ENCODE measurements around the gene LRRC25. TPM values are rescaled to one million over a fixed set of nuclear protein-coding genes. Genes with fewer than 3 reads are reported as not detected.
"Not testable (repeated sequence)": the region's sequence is repeated elsewhere in the genome, so short reads cannot be mapped to it uniquely, and the experiment has no call there.

Gene LRRC25
- total RNA-seq, 2 experiments from 2014 or later, result not detected

DNA sequence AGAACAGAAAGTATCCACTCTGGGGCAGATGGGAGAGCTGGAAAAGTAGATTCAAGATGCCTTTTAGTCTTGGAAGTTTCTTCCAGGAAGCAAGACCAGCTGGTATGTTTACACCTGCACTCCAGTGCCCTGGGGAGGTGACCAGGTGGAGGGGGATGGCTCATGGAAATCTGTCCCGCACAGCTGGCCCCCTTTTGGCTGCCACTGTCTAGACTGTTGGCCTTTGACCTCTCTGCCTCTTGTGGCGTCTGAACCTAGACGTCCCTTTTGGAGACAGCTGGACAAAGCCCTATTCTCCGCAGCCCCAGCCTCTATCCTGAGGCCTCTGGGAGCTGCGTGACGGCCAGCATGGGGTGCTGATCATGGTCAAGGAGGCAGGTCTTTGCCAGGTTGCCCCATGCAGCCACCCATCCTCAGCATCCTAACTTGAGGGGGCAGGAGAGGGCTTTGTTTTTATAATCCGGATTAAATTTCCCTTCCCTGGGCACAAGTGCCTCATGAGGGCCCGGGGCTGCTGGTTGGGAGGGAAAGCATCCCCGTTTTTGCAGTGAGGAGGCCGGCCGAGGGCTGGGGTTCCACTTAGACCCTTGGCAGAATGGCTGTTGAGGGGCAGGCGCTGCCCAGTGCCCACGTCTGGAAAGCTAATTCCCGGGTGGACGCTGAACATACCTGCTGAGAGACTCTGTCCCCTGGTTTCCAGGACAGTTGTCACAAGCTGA, 28.8 kb downstream of the LRRC25 start:
- ATAC-seq (no peak), DNase-seq (no peak)
- Mint-ChIP-seq H3K9me3 (ENCODE audit: low read depth) (no peaks in the 10 kb centered on the region), H3K4me3 (no peak overlapping the region), H3K36me3 (ENCODE audit: low read depth) (peaks cover 15% of the 10 kb centered on the region), H3K27ac (no peak overlapping the region), H3K27me3 (peaks cover 3% of the 10 kb centered on the region), H3K4me1 (peaks cover 9% of the 10 kb centered on the region)
- intact Hi-C loops (cut with DNase I, micrococcal nuclease), result no loop called here
- CTCF ChIA-PET, result interaction anchor here (0.8 kb wide), 1 partner anchor 19 kb away, joined by 4 read pairs; no protein-coding TSS in a partner anchor
- POLR2A ChIA-PET, result no interaction called here

DNA sequence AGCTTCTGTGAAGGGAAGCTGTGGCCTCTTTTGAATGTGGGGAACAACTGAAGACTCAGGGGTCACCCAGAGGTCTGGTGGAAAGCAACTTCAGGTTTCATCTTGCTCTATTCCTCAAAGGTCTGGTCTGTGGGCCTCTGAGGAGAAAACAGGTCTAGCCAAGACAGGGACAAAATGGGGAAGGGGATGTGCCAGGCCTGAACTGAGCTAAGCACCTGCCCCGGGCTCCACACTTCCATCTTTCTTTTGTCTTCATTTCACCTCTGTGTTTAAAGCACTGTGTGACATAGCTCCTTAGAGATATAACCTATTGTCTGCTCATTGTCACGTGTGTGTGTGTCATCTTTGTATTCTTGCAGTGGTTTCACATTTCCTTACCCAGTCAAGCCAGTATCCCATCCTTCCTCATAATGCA, 31.4 kb downstream of the LRRC25 start:
- no peak for ATAC-seq
- no peak overlapping the region for H3K27ac Mint-ChIP-seq

DNA sequence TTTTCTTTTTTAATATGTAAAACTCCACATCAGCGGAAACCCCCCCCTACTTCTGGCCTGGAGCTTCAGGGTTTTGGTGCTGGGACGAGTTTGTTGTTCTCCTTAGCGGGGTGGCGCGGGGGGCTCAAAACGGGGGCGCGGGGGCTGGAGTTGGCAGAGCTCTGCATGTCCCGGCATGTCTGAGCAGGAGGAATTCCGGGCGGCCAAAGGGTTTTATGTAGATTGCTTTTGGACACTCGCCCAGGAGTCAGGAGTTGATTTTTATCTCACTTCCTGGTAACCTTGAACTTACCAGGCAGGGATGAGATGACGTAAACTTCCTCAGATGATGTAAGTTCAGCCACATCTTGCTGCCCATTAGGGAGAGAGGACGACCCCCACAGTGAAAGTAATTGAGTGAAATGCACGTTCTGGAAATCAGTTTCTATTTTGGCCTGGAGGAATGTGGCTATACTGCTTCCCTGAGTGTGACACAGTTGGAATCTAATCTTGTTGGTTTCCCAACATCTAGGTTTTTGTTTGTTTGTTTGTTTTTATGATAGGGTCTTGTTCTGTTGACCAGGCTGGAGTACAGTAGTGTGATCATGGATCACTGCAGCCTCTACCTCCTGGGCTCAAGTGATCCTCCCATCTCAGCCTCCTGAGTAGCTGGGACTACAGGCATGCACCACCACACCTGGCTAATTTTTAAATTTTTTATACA, 32.4 kb downstream of the LRRC25 start:
- Mint-ChIP-seq H3K4me3 (no peak overlapping the region), H3K9me3 (ENCODE audit: low read depth) (no peaks in the 10 kb centered on the region), H3K4me1 (peaks cover 8% of the 10 kb centered on the region), H3K27me3 (no peaks in the 10 kb centered on the region), H3K27ac (peak overlapping the region; percentile 67), H3K36me3 (ENCODE audit: low read depth) (peaks cover 27% of the 10 kb centered on the region)
- ATAC-seq (no peak), DNase-seq (no peak)
- intact Hi-C loops (cut with DNase I, micrococcal nuclease), result no loop called here
- ChIA-PET CTCF (interaction anchor here (0.6 to 4.7 kb wide), 5 partner anchors 23 to 415 kb away, joined by 3 to 21 read pairs (median 3); no protein-coding TSS in a partner anchor), POLR2A (no interaction called here)

More for the DNA sequence above, 31.4 kb downstream of the LRRC25 start:
- CTCF ChIA-PET, result interaction anchor here (0.6 to 4.7 kb wide), 2 partner anchors 22 to 286 kb away, joined by 3 to 21 read pairs; no protein-coding TSS in a partner anchor
- intact Hi-C loops (cut with DNase I, micrococcal nuclease), result no loop called here
- POLR2A ChIA-PET, result no interaction called here
- peaks cover 8% of the 10 kb centered on the region for H3K4me1 Mint-ChIP-seq
- no peak overlapping the region for H3K4me3 Mint-ChIP-seq
- no peak for DNase-seq
- H3K27me3 Mint-ChIP-seq, result no peaks in the 10 kb centered on the region
- H3K9me3 Mint-ChIP-seq (ENCODE audit: low read depth), result no peaks in the 10 kb centered on the region
- H3K36me3 Mint-ChIP-seq (ENCODE audit: low read depth), result peaks cover 26% of the 10 kb centered on the region

- DNase-seq; H3K9me3 Mint-ChIP-seq (ENCODE audit: low read depth); H3K4me1 Mint-ChIP-seq; H3K27me3 Mint-ChIP-seq; H3K4me3 Mint-ChIP-seq; intact Hi-C loops (cut with DNase I, micrococcal nuclease); ATAC-seq; H3K27ac Mint-ChIP-seq; POLR2A ChIA-PET: not testable (repeated sequence)
- peaks cover 30% of the 10 kb centered on the region for H3K36me3 Mint-ChIP-seq (ENCODE audit: low read depth)
- CTCF ChIA-PET, result interaction anchor here (0.6 to 4.7 kb wide), 4 partner anchors 23 to 86 kb away, joined by 3 to 21 read pairs (median 4); no protein-coding TSS in a partner anchor
These were observed 33.1 kb downstream of the LRRC25 start for GRCh38 chr19:18364277-18364825.

DNA sequence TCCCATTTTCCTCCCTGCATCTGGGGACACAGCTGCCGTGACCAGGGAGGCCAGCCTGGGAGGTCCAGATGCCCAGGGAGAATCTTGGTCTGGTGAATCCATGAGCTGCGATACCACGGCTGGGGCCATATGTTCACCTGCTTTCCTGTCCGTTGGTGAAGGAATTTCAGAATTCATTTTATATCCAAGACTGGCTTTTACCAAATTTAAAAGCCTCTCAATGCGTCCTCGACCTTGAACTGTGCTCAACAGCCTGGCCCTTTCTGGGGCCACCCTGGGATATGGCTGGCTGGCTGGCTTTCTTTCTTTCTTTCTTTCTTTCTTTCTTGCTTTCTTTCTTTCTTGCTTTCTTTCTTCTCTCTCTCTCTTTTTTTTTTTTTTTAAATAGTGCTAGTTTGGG, 33.6 kb downstream of the LRRC25 start:
- ATAC-seq, result no peak
- DNase-seq, result no peak
- CTCF ChIA-PET, result interaction anchor here (1.4 to 4.7 kb wide), 2 partner anchors 24 to 85 kb away, joined by 5 to 21 read pairs; no protein-coding TSS in a partner anchor
- Mint-ChIP-seq H3K27ac (no peak overlapping the region), H3K4me1 (peaks cover 8% of the 10 kb centered on the region), H3K4me3 (no peak overlapping the region), H3K36me3 (ENCODE audit: low read depth) (peaks cover 33% of the 10 kb centered on the region), H3K27me3 (no peaks in the 10 kb centered on the region), H3K9me3 (ENCODE audit: low read depth) (no peaks in the 10 kb centered on the region)
- POLR2A ChIA-PET, result no interaction called here
- intact Hi-C loops (cut with DNase I, micrococcal nuclease), result no loop called here

GRCh38 chr19:18362934-18363542, 34.4 kb downstream of the LRRC25 start:
- ATAC-seq, result no peak
- ChIA-PET CTCF (interaction anchor here (0.6 to 4.7 kb wide), 4 partner anchors 17 to 88 kb away, joined by 3 to 21 read pairs (median 4); no protein-coding TSS in a partner anchor), POLR2A (no interaction called here)
- intact Hi-C loops (cut with DNase I, micrococcal nuclease), result no loop called here
- Mint-ChIP-seq H3K27ac (no peak overlapping the region), H3K27me3 (no peaks in the 10 kb centered on the region), H3K9me3 (ENCODE audit: low read depth) (no peaks in the 10 kb centered on the region), H3K4me3 (no peak overlapping the region), H3K36me3 (ENCODE audit: low read depth) (peaks cover 35% of the 10 kb centered on the region), H3K4me1 (peaks cover 8% of the 10 kb centered on the region)
- DNase-seq, result no peak

DNA sequence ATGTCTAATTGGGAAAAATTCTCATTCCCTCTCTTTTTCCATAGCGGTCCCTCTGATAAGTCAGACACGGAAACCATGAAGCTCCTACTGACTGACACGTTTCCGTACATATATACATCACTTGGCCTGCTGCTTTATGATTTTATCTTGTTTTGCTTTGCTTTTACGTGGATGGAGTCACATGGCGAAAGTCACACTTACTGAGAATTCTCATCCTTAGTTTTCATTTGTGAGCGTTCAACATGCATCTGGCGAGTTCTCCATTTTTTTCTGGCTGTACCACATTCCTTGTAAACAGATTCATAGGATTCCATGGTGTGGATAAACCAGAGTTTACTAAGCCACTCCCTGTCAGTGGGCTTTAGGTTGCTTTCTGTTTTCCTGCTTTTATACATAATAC, 35.8 kb downstream of the LRRC25 start:
- Mint-ChIP-seq H3K4me3 (no peak overlapping the region), H3K27me3 (no peaks in the 10 kb centered on the region), H3K36me3 (ENCODE audit: low read depth) (peaks cover 45% of the 10 kb centered on the region), H3K4me1 (peaks cover 8% of the 10 kb centered on the region), H3K27ac (no peak overlapping the region), H3K9me3 (ENCODE audit: low read depth) (no peaks in the 10 kb centered on the region)
- no peak for DNase-seq
- intact Hi-C loops (cut with DNase I, micrococcal nuclease), result no loop called here
- CTCF ChIA-PET, result no interaction called here
- POLR2A ChIA-PET, result no interaction called here
- ATAC-seq, result no peak

GRCh38 chr19:18357041-18357440, 40.4 kb downstream of the LRRC25 start:
- Mint-ChIP-seq H3K4me1 (no peaks in the 10 kb centered on the region), H3K27me3 (no peaks in the 10 kb centered on the region), H3K36me3 (ENCODE audit: low read depth) (peaks cover 37% of the 10 kb centered on the region), H3K9me3 (ENCODE audit: low read depth) (no peaks in the 10 kb centered on the region), H3K4me3 (no peak overlapping the region), H3K27ac (no peak overlapping the region)
- ATAC-seq, result no peak
- intact Hi-C loops (cut with DNase I, micrococcal nuclease), result no loop called here
- ChIA-PET POLR2A (no interaction called here), CTCF (interaction anchor here (0.7 to 1.2 kb wide), 4 partner anchors 13 to 56 kb away, joined by 3 to 4 read pairs (median 3); no protein-coding TSS in a partner anchor)
- no peak for DNase-seq

DNA sequence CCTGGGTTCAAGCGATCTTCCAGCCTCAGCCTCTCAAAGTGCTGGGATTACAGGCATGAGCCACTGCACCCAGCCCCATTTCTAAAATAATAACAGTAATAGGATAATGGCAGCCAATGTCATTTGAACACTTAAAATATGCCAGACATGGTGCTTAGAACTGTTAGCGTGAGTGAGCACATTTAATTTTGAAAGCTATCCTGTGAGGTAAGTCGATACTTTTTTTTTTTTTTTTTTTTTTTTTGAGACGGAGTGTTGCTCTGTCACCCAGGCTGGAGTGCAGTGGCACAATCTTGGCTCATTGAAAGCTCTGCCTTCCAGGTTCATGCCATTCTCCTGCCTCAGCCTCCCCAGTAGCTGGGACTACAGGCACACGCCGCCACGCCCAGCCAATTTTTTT, 42.7 kb downstream of the LRRC25 start:
- CTCF ChIA-PET, result interaction anchor here (1.3 kb wide), 1 partner anchor 34 kb away, joined by 3 read pairs; no protein-coding TSS in a partner anchor
- DNase-seq; H3K27ac Mint-ChIP-seq; H3K27me3 Mint-ChIP-seq; ATAC-seq; H3K9me3 Mint-ChIP-seq (ENCODE audit: low read depth); POLR2A ChIA-PET; H3K4me1 Mint-ChIP-seq; H3K4me3 Mint-ChIP-seq; intact Hi-C loops (cut with DNase I, micrococcal nuclease): not testable (repeated sequence)
- peaks cover 34% of the 10 kb centered on the region for H3K36me3 Mint-ChIP-seq (ENCODE audit: low read depth)

DNA sequence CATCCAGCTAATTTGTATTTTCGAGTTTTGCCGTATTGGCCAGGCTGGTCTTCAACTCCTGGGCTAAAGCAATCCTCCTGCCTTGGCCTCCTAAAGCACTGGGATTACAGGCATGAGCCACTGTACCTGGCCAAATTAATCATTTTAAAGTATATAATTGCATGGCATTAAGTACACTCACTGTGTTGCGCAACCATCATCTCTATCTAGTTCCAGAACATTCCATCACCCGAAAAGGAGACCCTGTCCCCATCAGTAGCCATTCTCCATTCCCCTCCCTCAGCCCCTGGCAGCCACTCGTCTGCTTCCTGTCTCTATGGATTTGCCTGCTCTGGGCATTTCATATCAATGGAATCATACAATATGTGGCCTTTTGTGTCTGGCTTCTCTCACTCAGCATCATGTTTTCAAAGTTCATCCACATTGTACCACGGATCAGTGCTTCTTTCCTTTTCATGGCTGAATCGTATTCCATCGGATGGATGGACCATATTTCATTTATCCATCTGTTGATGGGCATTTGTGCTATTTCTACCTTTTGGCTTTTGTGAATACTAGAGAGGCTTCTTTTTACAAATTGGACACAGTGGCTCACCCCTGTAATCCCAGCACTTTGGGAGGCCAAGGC, 43.9 kb downstream of the LRRC25 start:
- CTCF ChIA-PET, result interaction anchor here (0.6 to 1.3 kb wide), 2 partner anchors 36 to 176 kb away, joined by 3 read pairs; no protein-coding TSS in a partner anchor
- no peaks in the 10 kb centered on the region for H3K4me1 Mint-ChIP-seq

GRCh38 chr19:18351544-18351943, 45.9 kb downstream of the LRRC25 start:
- POLR2A ChIA-PET, result no interaction called here
- Mint-ChIP-seq H3K4me1 (no peaks in the 10 kb centered on the region), H3K36me3 (ENCODE audit: low read depth) (peaks cover 28% of the 10 kb centered on the region), H3K27me3 (no peaks in the 10 kb centered on the region), H3K4me3 (no peak overlapping the region), H3K27ac (no peak overlapping the region), H3K9me3 (ENCODE audit: low read depth) (no peaks in the 10 kb centered on the region)
- DNase-seq (no peak), ATAC-seq (no peak)
- CTCF ChIA-PET, result no interaction called here
- intact Hi-C loops (cut with DNase I, micrococcal nuclease), result no loop called here

More for the DNA sequence above, 43.9 kb downstream of the LRRC25 start:
- ATAC-seq, result no peak
- POLR2A ChIA-PET, result no interaction called here
- no peak overlapping the region for H3K4me3 Mint-ChIP-seq
- no peaks in the 10 kb centered on the region for H3K27me3 Mint-ChIP-seq
- DNase-seq, result no peak
- H3K9me3 Mint-ChIP-seq (ENCODE audit: low read depth), result no peaks in the 10 kb centered on the region
- no peak overlapping the region for H3K27ac Mint-ChIP-seq
- intact Hi-C loops (cut with DNase I, micrococcal nuclease), result no loop called here
- peaks cover 35% of the 10 kb centered on the region for H3K36me3 Mint-ChIP-seq (ENCODE audit: low read depth)
